HEK293 (cell line): ENCODE results near the gene KBTBD4.

Experiments used
- ZNF274 ChIP-seq, 2 experiments: fragments of 200-500 bp in 1 of 2; fragments of 450-650 bp in 1 of 2; sonication (Bioruptor generic) in 1 of 2; formaldehyde crosslinking in 1 of 2; IDR thresholded peaks; 2 replicates each; pipeline versions ENCODE4 v1.5.1 to v1.6.1; 2014 to 2016; ENCODE audit warnings: borderline replicate concordance in 1 of 2, inconsistent platforms in 1 of 2, low read length in 1 of 2, missing biosample characterization in 1 of 2, missing genetic modification characterization in 1 of 2
- ZNF514 ChIP-seq: fragments of 450-650 bp; formaldehyde crosslinking; IDR thresholded peaks from 2 replicates; pipeline ENCODE4 v1.5.1; 2016; ENCODE audit warnings: missing biosample characterization, missing genetic modification characterization
- ZNF544 ChIP-seq: fragments of 450-650 bp; formaldehyde crosslinking; IDR thresholded peaks from 2 replicates; pipeline ENCODE4 v1.5.0; 2017; ENCODE audit warnings: missing biosample characterization, missing genetic modification characterization
- TF ChIP-seq, protein P1 (sequence below): fragments of 450-650 bp; formaldehyde crosslinking; IDR thresholded peaks from 2 replicates; pipeline ENCODE4 v1.5.1; 2016; ENCODE audit warnings: missing biosample characterization, missing genetic modification characterization
- TF ChIP-seq, protein P2 (sequence below): fragments of 450-650 bp; formaldehyde crosslinking; IDR thresholded peaks from 2 replicates; pipeline ENCODE4 v1.5.1; 2016; ENCODE audit warnings: missing biosample characterization, missing genetic modification characterization

DNA sequence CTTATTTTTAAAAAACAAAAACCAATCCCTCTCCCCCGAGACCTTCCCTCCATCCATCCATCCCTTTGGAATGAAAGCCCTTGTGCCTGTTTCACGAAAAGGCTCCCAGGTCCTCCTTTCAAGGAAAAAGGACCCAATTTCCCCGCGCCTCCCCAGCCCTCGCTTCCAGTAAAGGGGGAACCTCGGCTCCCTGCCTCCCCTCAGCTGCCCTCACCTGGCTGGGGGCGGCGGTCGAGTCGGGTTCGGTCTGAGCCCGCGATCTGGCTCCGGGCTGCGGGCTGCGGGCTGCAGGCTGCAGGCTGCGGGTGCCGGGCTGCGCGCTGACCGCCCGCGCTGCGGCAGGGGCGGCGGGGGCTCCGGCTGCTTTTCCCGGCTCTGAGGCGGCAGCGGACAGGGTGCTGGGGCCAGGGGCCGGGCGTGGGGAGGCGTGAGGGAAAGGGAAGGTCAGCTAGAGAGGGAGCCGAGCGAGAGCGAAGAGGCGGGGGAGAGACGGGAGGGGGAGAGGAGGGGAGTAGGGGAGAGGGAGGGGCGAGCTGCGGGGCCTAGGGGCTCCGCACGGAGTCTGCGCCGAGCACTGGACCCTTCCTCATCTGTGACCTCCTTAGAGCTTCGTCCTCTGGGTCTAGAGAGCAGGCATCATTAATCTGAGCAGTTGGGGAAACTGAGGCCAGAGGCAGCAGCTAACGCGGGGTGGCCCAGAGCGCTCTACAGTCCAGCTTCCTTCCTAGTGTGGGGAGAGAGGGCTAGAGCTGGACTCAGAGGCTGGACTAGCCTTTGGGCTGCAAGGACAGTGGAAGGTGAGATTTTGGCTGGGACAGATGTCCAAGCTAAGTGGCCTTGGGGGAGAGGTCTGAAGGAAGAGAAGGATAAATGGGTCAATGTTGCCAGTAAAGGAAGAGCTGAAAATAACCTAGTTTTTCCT lies 15.4 kb upstream of the KBTBD4 start, which contains the start of gene C1QTNF4:
- TF ChIP-seq ZNF274 (IDR thresholded peaks at IDR 0.05; ENCODE audit: low read length), result no peak
- TF ChIP-seq ZNF274 (tag by site-specific recombination; IDR thresholded peaks at IDR 0.05; ENCODE audit: borderline replicate concordance), result no peak
- TF ChIP-seq, protein P1, sequence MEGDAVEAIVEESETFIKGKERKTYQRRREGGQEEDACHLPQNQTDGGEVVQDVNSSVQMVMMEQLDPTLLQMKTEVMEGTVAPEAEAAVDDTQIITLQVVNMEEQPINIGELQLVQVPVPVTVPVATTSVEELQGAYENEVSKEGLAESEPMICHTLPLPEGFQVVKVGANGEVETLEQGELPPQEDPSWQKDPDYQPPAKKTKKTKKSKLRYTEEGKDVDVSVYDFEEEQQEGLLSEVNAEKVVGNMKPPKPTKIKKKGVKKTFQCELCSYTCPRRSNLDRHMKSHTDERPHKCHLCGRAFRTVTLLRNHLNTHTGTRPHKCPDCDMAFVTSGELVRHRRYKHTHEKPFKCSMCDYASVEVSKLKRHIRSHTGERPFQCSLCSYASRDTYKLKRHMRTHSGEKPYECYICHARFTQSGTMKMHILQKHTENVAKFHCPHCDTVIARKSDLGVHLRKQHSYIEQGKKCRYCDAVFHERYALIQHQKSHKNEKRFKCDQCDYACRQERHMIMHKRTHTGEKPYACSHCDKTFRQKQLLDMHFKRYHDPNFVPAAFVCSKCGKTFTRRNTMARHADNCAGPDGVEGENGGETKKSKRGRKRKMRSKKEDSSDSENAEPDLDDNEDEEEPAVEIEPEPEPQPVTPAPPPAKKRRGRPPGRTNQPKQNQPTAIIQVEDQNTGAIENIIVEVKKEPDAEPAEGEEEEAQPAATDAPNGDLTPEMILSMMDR (tag by site-specific recombination), result no peak
- TF ChIP-seq, protein P2, sequence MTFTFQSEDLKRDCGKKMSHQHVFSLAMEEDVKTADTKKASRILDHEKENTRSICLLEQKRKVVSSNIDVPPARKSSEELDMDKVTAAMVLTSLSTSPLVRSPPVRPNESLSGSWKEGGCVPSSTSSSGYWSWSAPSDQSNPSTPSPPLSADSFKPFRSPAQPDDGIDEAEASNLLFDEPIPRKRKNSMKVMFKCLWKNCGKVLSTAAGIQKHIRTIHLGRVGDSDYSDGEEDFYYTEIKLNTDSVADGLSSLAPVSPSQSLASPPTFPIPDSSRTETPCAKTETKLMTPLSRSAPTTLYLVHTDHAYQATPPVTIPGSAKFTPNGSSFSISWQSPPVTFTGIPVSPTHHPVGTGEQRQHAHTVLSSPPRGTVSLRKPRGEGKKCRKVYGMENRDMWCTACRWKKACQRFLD (tag by site-specific recombination), result no peak
- no peak for TF ChIP-seq ZNF544 (tag by site-specific recombination)
- no peak for TF ChIP-seq ZNF514 (tag by site-specific recombination)
